BLaER1 (cell line): Measurements from ENCODE around the gene ZBTB3.

Experiments
- H3K27ac ChIP-seq: shearing (Covaris generic); formaldehyde crosslinking; 2 replicates; pipeline ENCODE4 v1.8.1; 2022
- H3K27me3 ChIP-seq: shearing (Covaris generic); formaldehyde crosslinking; 2 replicates; pipeline ENCODE4 v1.8.1; 2022
- H3K36me3 ChIP-seq: shearing (Covaris generic); formaldehyde crosslinking; 2 replicates; pipeline ENCODE4 v1.8.1; 2022
- H3K4me1 ChIP-seq: shearing (Covaris generic); formaldehyde crosslinking; 2 replicates; pipeline ENCODE4 v1.8.1; 2022
- H3K4me2 ChIP-seq: shearing (Covaris generic); formaldehyde crosslinking; 2 replicates; pipeline ENCODE4 v1.8.1; 2022
- H3K4me3 ChIP-seq: shearing (Covaris generic); formaldehyde crosslinking; 2 replicates; pipeline ENCODE4 v1.8.1; 2022
- H3K9ac ChIP-seq: shearing (Covaris generic); formaldehyde crosslinking; 2 replicates; pipeline ENCODE4 v1.8.1; 2022
- H3K9me3 ChIP-seq: shearing (Covaris generic); formaldehyde crosslinking; 2 replicates; pipeline ENCODE4 v1.8.1; 2022
- H4K20me1 ChIP-seq: shearing (Covaris generic); formaldehyde crosslinking; 2 replicates; pipeline ENCODE4 v1.8.1; 2022
- Cebpa-rat ChIP-seq: shearing (Covaris generic); IDR thresholded peaks from 2 replicates; pipeline ENCODE4 v1.8.1; 2022

Gene ZBTB3

GRCh38 chr11:62753736-62754603 lies at the start of gene ZBTB3:
TSS of gene ZBTB3 (minus strand) at chr11:62754160. CDS start at chr11:62753664, 496 bp downstream.
- H4K20me1 ChIP-seq = peaks cover 6% of the 10 kb centered on the region; the same call in 1 of the 2 replicates
- TF ChIP-seq Cebpa-rat = no peak
- peaks cover 37% of the 10 kb centered on the region for H3K4me1 ChIP-seq
- peak within 1 kb of the TSS; percentile 96 for H3K4me2 ChIP-seq
- peak within 1 kb of the TSS; percentile 73 for H3K4me3 ChIP-seq
- peaks cover 27% of the 10 kb centered on the region for H3K36me3 ChIP-seq
- H3K9ac ChIP-seq = peak within 1 kb of the TSS; percentile 91
- no peaks in the 10 kb centered on the region for H3K9me3 ChIP-seq
- H3K27ac ChIP-seq = peak within 1 kb of the TSS; percentile 95
- no peaks in the 10 kb centered on the region for H3K27me3 ChIP-seq

GRCh38 chr11:62801071-62801470 lies 47.1 kb upstream of the ZBTB3 start:
- peaks cover 19% of the 10 kb centered on the region for H4K20me1 ChIP-seq
- H3K27ac ChIP-seq = no peak overlapping the region

GRCh38 chr11:62799486-62799885 lies 45.5 kb upstream of the ZBTB3 start:
- no peak overlapping the region; the same call in 1 of the 2 replicates for H3K9ac ChIP-seq
- peaks cover 96% of the 10 kb centered on the region for H3K36me3 ChIP-seq

More at GRCh38 chr11:62801071-62801470, 47.1 kb upstream of the ZBTB3 start:
- Histone ChIP-seq H3K9ac (no peak overlapping the region), H3K9me3 (no peaks in the 10 kb centered on the region), H3K4me3 (no peak overlapping the region), H3K4me2 (no peak overlapping the region), H3K27me3 (no peaks in the 10 kb centered on the region), H3K36me3 (peaks cover 80% of the 10 kb centered on the region), H3K4me1 (peaks cover 15% of the 10 kb centered on the region)
- no peak for TF ChIP-seq Cebpa-rat

GRCh38 chr11:62796281-62796680 lies 42.3 kb upstream of the ZBTB3 start:
- Histone ChIP-seq H3K9me3 (no peaks in the 10 kb centered on the region), H4K20me1 (peaks cover 5% of the 10 kb centered on the region; the same call in 1 of the 2 replicates), H3K4me3 (no peak overlapping the region), H3K4me1 (peaks cover 9% of the 10 kb centered on the region), H3K36me3 (peaks cover 92% of the 10 kb centered on the region), H3K9ac (no peak overlapping the region), H3K27me3 (no peaks in the 10 kb centered on the region), H3K27ac (no peak overlapping the region), H3K4me2 (no peak overlapping the region)
- TF ChIP-seq Cebpa-rat = no peak

More at GRCh38 chr11:62799486-62799885, 45.5 kb upstream of the ZBTB3 start:
- Histone ChIP-seq H3K4me1 (peaks cover 13% of the 10 kb centered on the region), H3K4me3 (no peak overlapping the region), H3K27me3 (no peaks in the 10 kb centered on the region), H3K4me2 (no peak overlapping the region), H4K20me1 (peaks cover 13% of the 10 kb centered on the region), H3K9me3 (no peaks in the 10 kb centered on the region), H3K27ac (no peak overlapping the region)
- no peak for TF ChIP-seq Cebpa-rat

GRCh38 chr11:62794201-62794775 lies 40.3 kb upstream of the ZBTB3 start:
- H3K36me3 ChIP-seq = peaks cover 88% of the 10 kb centered on the region
- H3K4me2 ChIP-seq = no peak overlapping the region
- peaks cover 20% of the 10 kb centered on the region for H4K20me1 ChIP-seq
- no peak overlapping the region for H3K27ac ChIP-seq
- no peaks in the 10 kb centered on the region for H3K9me3 ChIP-seq
- H3K27me3 ChIP-seq = no peaks in the 10 kb centered on the region
- H3K9ac ChIP-seq = no peak overlapping the region
- TF ChIP-seq Cebpa-rat = no peak
- H3K4me3 ChIP-seq = no peak overlapping the region
- peaks cover 27% of the 10 kb centered on the region for H3K4me1 ChIP-seq

GRCh38 chr11:62792202-62792575 lies 38.2 kb upstream of the ZBTB3 start:
- Histone ChIP-seq H3K4me3 (peak overlapping the region; percentile 98), H3K9ac (peak overlapping the region; percentile 96; the same call in 1 of the 2 replicates), H3K9me3 (no peaks in the 10 kb centered on the region), H3K4me2 (peak overlapping the region; percentile 82), H3K27me3 (no peaks in the 10 kb centered on the region), H4K20me1 (peaks cover 30% of the 10 kb centered on the region), H3K36me3 (peaks cover 74% of the 10 kb centered on the region), H3K27ac (peak overlapping the region; percentile 60), H3K4me1 (peaks cover 43% of the 10 kb centered on the region)
- no peak for TF ChIP-seq Cebpa-rat

- Histone ChIP-seq H3K9me3 (no peaks in the 10 kb centered on the region), H3K9ac (peak within 1 kb of the TSS; percentile 96), H3K4me3 (peak within 1 kb of the TSS; percentile 98), H3K27me3 (no peaks in the 10 kb centered on the region), H3K4me2 (peak within 1 kb of the TSS; percentile 82), H3K27ac (peak within 1 kb of the TSS; percentile 91), H4K20me1 (peaks cover 30% of the 10 kb centered on the region), H3K4me1 (peaks cover 43% of the 10 kb centered on the region), H3K36me3 (peaks cover 68% of the 10 kb centered on the region)
- TF ChIP-seq Cebpa-rat = no peak
Observed at GRCh38 chr11:62791501-62792201, 37.7 kb upstream of the ZBTB3 start, which contains the start of gene TMEM223. TSS of gene TMEM223 (minus strand) at chr11:62792006. CDS start at chr11:62791994, 12 bp downstream.

DNA sequence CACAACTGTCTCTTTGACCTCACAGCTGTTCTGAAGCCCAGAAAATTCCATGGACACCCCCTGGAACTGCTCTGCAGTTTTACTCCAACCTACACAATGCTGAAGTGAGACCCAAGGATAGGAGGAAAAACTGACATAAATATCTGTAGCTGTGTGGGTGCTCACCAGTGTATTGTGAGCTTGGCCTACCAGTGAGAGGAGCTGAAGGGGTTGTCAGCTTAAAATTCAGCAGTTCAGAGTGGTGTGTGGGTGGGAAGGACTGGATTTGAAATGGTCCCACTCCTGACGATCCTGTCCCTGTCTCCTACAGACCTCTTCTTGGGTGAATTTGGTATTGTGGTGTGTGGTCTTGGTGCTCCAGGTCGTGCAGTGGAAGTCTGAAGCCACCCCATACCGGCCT lies 35.6 kb upstream of the ZBTB3 start:
- TF ChIP-seq Cebpa-rat = no peak
- Histone ChIP-seq H3K9me3 (no peaks in the 10 kb centered on the region), H4K20me1 (peaks cover 30% of the 10 kb centered on the region), H3K27me3 (no peaks in the 10 kb centered on the region), H3K4me2 (peak overlapping the region; percentile 82), H3K9ac (no peak overlapping the region), H3K27ac (no peak overlapping the region), H3K4me3 (no peak overlapping the region), H3K4me1 (peaks cover 51% of the 10 kb centered on the region), H3K36me3 (peaks cover 54% of the 10 kb centered on the region)

GRCh38 chr11:62788991-62789390 lies 35.0 kb upstream of the ZBTB3 start:
- peak overlapping the region; percentile 97 for H3K9ac ChIP-seq
- peaks cover 48% of the 10 kb centered on the region for H3K36me3 ChIP-seq
- no peak for TF ChIP-seq Cebpa-rat

More at GRCh38 chr11:62788991-62789390, 35.0 kb upstream of the ZBTB3 start:
- H3K4me1 ChIP-seq = peaks cover 51% of the 10 kb centered on the region
- no peaks in the 10 kb centered on the region for H3K9me3 ChIP-seq
- H4K20me1 ChIP-seq = peaks cover 30% of the 10 kb centered on the region
- no peak overlapping the region for H3K27ac ChIP-seq
- H3K4me3 ChIP-seq = no peak overlapping the region
- H3K27me3 ChIP-seq = no peaks in the 10 kb centered on the region
- H3K4me2 ChIP-seq = peak overlapping the region; percentile 82
